ENCODE measurements around the gene DIAPH3. TPM values are rescaled to one million over a fixed set of nuclear protein-coding genes. Genes with fewer than 3 reads are reported as not detected.

The DIAPH3 gene
- total and polyA plus RNA-seq, 4 donors = 4.0 to 7.5 (median 5.6) TPM

DNA sequence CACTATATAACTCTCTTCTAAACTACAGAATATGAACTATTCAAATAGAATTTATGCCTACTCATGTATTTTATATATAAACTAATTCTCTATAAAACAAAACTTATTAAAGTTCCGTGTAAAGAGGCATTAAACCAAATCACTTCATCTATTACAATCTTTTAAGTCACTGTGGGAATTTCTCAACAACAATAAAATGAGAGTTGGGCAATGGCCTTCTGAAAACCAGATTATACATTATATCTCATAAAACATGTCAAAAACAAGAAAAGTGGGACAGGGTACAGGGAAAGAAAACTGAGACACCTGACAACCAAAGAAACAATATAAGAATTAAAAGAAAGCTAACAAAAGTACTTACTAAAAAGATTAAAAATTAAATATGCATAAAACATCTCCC, 145.2 kb downstream of the DIAPH3 start:
- Histone ChIP-seq H3K4me1 (ENCODE audit: control insufficient read depth, insufficient read depth, low read length) (no peaks in the 10 kb centered on the region), H3K27ac (ENCODE audit: low read depth, low read length) (no peak overlapping the region), H3K9me3 (ENCODE audit: control insufficient read depth, insufficient read depth, low read length) (no peaks in the 10 kb centered on the region), H3K36me3 (ENCODE audit: control insufficient read depth, insufficient read depth, low read length) (no peaks in the 10 kb centered on the region), H3K4me3 (ENCODE audit: low read depth, low read length) (no peak overlapping the region), H3K27me3 (ENCODE audit: control insufficient read depth, insufficient read depth, low read length) (no peaks in the 10 kb centered on the region)
- DNase-seq (ENCODE audit: low read depth in 4 of 6, low spot score in 6 of 6) = no peak
- WGBS (ENCODE audit: insufficient coverage) = no CpG with 5 or more reads among the region's 1 CpG

GRCh38 chr13:60016229-60016628, 147.5 kb downstream of the DIAPH3 start:
- no peak overlapping the region for H3K4me3 ChIP-seq (ENCODE audit: low read depth, low read length)
- no peak overlapping the region for H3K27ac ChIP-seq (ENCODE audit: low read depth, low read length)
- no peaks in the 10 kb centered on the region for H3K36me3 ChIP-seq (ENCODE audit: control insufficient read depth, insufficient read depth, low read length)
- H3K27me3 ChIP-seq (ENCODE audit: control insufficient read depth, insufficient read depth, low read length) = no peaks in the 10 kb centered on the region
- H3K9me3 ChIP-seq (ENCODE audit: control insufficient read depth, insufficient read depth, low read length) = no peaks in the 10 kb centered on the region
- H3K4me1 ChIP-seq (ENCODE audit: control insufficient read depth, insufficient read depth, low read length) = no peaks in the 10 kb centered on the region
- WGBS (ENCODE audit: insufficient coverage) = 90% methylated on average over 2 of the region's 4 CpGs
- peak in 1 of 6 donors; percentile 6 for DNase-seq (ENCODE audit: low read depth in 4 of 6, low spot score in 6 of 6)

GRCh38 chr13:60013166-60013565, 150.6 kb downstream of the DIAPH3 start:
- Histone ChIP-seq H3K9me3 (ENCODE audit: control insufficient read depth, insufficient read depth, low read length) (no peaks in the 10 kb centered on the region), H3K36me3 (ENCODE audit: control insufficient read depth, insufficient read depth, low read length) (no peaks in the 10 kb centered on the region), H3K4me1 (ENCODE audit: control insufficient read depth, insufficient read depth, low read length) (no peaks in the 10 kb centered on the region), H3K27ac (ENCODE audit: low read depth, low read length) (no peak overlapping the region), H3K4me3 (ENCODE audit: low read depth, low read length) (no peak overlapping the region), H3K27me3 (ENCODE audit: control insufficient read depth, insufficient read depth, low read length) (no peaks in the 10 kb centered on the region)
- peak in 1 of 6 donors; percentile 6 for DNase-seq (ENCODE audit: low read depth in 4 of 6, low spot score in 6 of 6)
- WGBS (ENCODE audit: insufficient coverage) = 63% methylated on average over 4 of the region's 6 CpGs

DNA sequence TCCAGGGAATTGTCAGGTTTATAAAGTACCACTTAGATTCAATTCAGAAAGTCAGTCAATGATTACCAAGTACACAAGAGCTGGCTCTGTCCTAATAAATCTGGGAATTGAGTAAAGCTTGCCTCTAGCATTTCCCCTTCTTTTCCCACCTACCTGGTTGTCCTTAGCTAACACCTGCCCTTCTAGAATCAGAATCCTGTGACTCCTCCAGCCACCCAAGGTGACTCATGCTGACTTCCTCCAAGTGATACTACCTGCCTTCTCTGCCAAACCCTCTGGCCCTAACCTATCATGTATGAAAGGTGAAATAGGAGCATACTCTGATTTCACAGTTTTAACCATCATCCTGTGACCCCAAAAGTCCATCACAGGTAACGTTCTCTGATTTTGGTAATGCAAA, 151.2 kb downstream of the DIAPH3 start:
- H3K27me3 ChIP-seq (ENCODE audit: control insufficient read depth, insufficient read depth, low read length) = no peaks in the 10 kb centered on the region
- H3K9me3 ChIP-seq (ENCODE audit: control insufficient read depth, insufficient read depth, low read length) = no peaks in the 10 kb centered on the region
- no peaks in the 10 kb centered on the region for H3K4me1 ChIP-seq (ENCODE audit: control insufficient read depth, insufficient read depth, low read length)
- DNase-seq (ENCODE audit: low read depth in 4 of 6, low spot score in 6 of 6) = no peak
- no peaks in the 10 kb centered on the region for H3K36me3 ChIP-seq (ENCODE audit: control insufficient read depth, insufficient read depth, low read length)
- H3K27ac ChIP-seq (ENCODE audit: low read depth, low read length) = no peak overlapping the region
- H3K4me3 ChIP-seq (ENCODE audit: low read depth, low read length) = no peak overlapping the region
- WGBS (ENCODE audit: insufficient coverage) = no CpG with 5 or more reads among the region's 1 CpG

GRCh38 chr13:60009300-60010253, 154.2 kb downstream of the DIAPH3 start:
- H3K4me1 ChIP-seq (ENCODE audit: control insufficient read depth, insufficient read depth, low read length) = no peaks in the 10 kb centered on the region
- DNase-seq (ENCODE audit: low read depth in 4 of 6, low spot score in 6 of 6) = no peak
- WGBS (ENCODE audit: insufficient coverage) = 93% methylated on average over 3 of the region's 6 CpGs
- no peaks in the 10 kb centered on the region for H3K36me3 ChIP-seq (ENCODE audit: control insufficient read depth, insufficient read depth, low read length)
- H3K27ac ChIP-seq (ENCODE audit: low read depth, low read length) = no peak overlapping the region
- no peak overlapping the region for H3K4me3 ChIP-seq (ENCODE audit: low read depth, low read length)
- H3K27me3 ChIP-seq (ENCODE audit: control insufficient read depth, insufficient read depth, low read length) = no peaks in the 10 kb centered on the region
- no peaks in the 10 kb centered on the region for H3K9me3 ChIP-seq (ENCODE audit: control insufficient read depth, insufficient read depth, low read length)

GRCh38 chr13:60001889-60002288, 161.8 kb downstream of the DIAPH3 start:
- no peaks in the 10 kb centered on the region for H3K4me1 ChIP-seq (ENCODE audit: control insufficient read depth, insufficient read depth, low read length)
- no peak overlapping the region for H3K4me3 ChIP-seq (ENCODE audit: low read depth, low read length)
- no CpG with 5 or more reads among the region's 2 CpGs for WGBS (ENCODE audit: insufficient coverage)
- DNase-seq (ENCODE audit: low read depth in 4 of 6, low spot score in 6 of 6) = no peak
- H3K36me3 ChIP-seq (ENCODE audit: control insufficient read depth, insufficient read depth, low read length) = no peaks in the 10 kb centered on the region
- H3K9me3 ChIP-seq (ENCODE audit: control insufficient read depth, insufficient read depth, low read length) = no peaks in the 10 kb centered on the region
- no peaks in the 10 kb centered on the region for H3K27me3 ChIP-seq (ENCODE audit: control insufficient read depth, insufficient read depth, low read length)
- no peak overlapping the region for H3K27ac ChIP-seq (ENCODE audit: low read depth, low read length)

DNA sequence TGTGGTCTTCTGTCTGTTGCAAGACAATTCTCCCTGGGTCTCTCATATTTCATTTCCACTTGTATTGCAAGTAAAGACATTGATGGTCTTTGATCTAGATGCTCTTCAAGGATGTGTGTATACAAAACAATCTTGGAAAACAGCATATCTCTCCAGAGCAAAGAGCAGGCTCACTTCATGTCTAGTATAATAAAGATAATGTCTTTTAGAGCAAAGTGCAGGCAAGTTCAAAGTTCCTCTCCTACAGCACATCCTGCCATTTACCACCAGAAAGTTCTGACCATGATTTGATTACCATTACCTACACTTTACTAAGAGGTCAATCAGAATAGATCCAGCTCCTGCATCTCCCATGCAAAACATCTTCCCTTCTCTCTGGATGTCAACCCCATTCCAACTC, 162.8 kb downstream of the DIAPH3 start:
- no peaks in the 10 kb centered on the region for H3K36me3 ChIP-seq (ENCODE audit: control insufficient read depth, insufficient read depth, low read length)
- no peaks in the 10 kb centered on the region for H3K9me3 ChIP-seq (ENCODE audit: control insufficient read depth, insufficient read depth, low read length)
- DNase-seq (ENCODE audit: low read depth in 4 of 6, low spot score in 6 of 6) = no peak
- no peaks in the 10 kb centered on the region for H3K27me3 ChIP-seq (ENCODE audit: control insufficient read depth, insufficient read depth, low read length)
- no peaks in the 10 kb centered on the region for H3K4me1 ChIP-seq (ENCODE audit: control insufficient read depth, insufficient read depth, low read length)
- no peak overlapping the region for H3K27ac ChIP-seq (ENCODE audit: low read depth, low read length)
- H3K4me3 ChIP-seq (ENCODE audit: low read depth, low read length) = no peak overlapping the region

DNA sequence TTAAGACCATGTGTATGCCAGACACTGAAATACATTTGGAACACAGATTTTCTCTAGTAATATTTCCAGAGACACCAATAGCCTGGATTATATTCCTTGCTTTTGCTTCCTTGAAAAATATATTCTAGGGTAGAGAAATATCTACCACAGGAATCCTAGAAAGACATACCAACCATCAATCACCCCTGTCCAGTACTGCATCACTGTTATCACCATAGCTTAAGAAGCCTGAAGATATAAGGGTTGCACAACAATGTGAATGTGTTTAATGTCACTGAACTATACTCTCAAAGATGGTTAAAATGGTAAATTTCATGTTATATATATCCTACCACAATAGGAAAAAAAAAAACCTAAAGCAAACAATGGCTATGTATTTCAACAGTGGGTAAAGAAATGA, 163.6 kb downstream of the DIAPH3 start:
- H3K27me3 ChIP-seq (ENCODE audit: control insufficient read depth, insufficient read depth, low read length) = no peaks in the 10 kb centered on the region
- H3K27ac ChIP-seq (ENCODE audit: low read depth, low read length) = no peak overlapping the region
- H3K4me3 ChIP-seq (ENCODE audit: low read depth, low read length) = no peak overlapping the region
- no peak for DNase-seq (ENCODE audit: low read depth in 4 of 6, low spot score in 6 of 6)
- no peaks in the 10 kb centered on the region for H3K9me3 ChIP-seq (ENCODE audit: control insufficient read depth, insufficient read depth, low read length)
- no peaks in the 10 kb centered on the region for H3K36me3 ChIP-seq (ENCODE audit: control insufficient read depth, insufficient read depth, low read length)
- no peaks in the 10 kb centered on the region for H3K4me1 ChIP-seq (ENCODE audit: control insufficient read depth, insufficient read depth, low read length)

- Histone ChIP-seq H3K4me1 (ENCODE audit: control insufficient read depth, insufficient read depth, low read length) (no peaks in the 10 kb centered on the region), H3K4me3 (ENCODE audit: low read depth, low read length) (no peak overlapping the region), H3K27ac (ENCODE audit: low read depth, low read length) (no peak overlapping the region), H3K27me3 (ENCODE audit: control insufficient read depth, insufficient read depth, low read length) (no peaks in the 10 kb centered on the region), H3K36me3 (ENCODE audit: control insufficient read depth, insufficient read depth, low read length) (no peaks in the 10 kb centered on the region), H3K9me3 (ENCODE audit: control insufficient read depth, insufficient read depth, low read length) (no peaks in the 10 kb centered on the region)
- WGBS (ENCODE audit: insufficient coverage) = no CpG with 5 or more reads among the region's 1 CpG
- no peak for DNase-seq (ENCODE audit: low read depth in 4 of 6, low spot score in 6 of 6)
These were observed 165.8 kb downstream of the DIAPH3 start for GRCh38 chr13:59997976-59998375.

DNA sequence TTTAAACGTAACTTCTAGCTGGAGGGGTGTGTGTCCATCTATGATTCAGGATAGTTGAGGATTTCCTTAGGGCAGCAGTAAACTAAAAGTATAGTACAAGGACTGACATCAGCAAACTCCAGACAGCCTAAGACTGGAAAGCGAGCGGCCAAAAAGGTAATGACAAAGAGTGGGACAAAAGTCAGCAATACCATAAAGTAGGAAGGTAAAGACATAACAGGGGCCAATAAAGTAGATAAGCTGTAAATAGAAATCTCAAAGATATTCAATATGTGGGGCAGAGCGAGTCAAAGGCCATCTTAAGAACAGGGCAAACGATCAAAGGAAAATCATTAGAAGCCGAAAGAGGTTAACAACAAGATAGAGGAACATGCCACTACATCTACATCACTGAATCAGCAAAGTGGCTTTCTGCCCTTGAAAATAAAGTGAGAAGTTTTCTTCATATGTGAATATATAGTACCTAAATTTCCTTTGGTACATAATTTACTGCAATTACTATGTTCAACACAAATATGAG, 167.2 kb downstream of the DIAPH3 start:
- Histone ChIP-seq H3K36me3 (ENCODE audit: control insufficient read depth, insufficient read depth, low read length) (no peaks in the 10 kb centered on the region), H3K27me3 (ENCODE audit: control insufficient read depth, insufficient read depth, low read length) (no peaks in the 10 kb centered on the region), H3K4me3 (ENCODE audit: low read depth, low read length) (no peak overlapping the region), H3K9me3 (ENCODE audit: control insufficient read depth, insufficient read depth, low read length) (no peaks in the 10 kb centered on the region), H3K27ac (ENCODE audit: low read depth, low read length) (no peak overlapping the region), H3K4me1 (ENCODE audit: control insufficient read depth, insufficient read depth, low read length) (no peaks in the 10 kb centered on the region)
- WGBS (ENCODE audit: insufficient coverage) = 100% methylated on average over 3 of the region's 6 CpGs
- DNase-seq (ENCODE audit: low read depth in 4 of 6, low spot score in 6 of 6) = no peak
